ENCODE data around the gene NDFIP2.

Gene NDFIP2

GRCh38 chr13:79497064-79497463, 16.1 kb downstream of the NDFIP2 start:
- DNase-seq (ENCODE audit: low read depth): no peak

GRCh38 chr13:79497852-79498251, 16.9 kb downstream of the NDFIP2 start:
- DNase-seq (ENCODE audit: low read depth): no peak

GRCh38 chr13:79500829-79501228, 19.9 kb downstream of the NDFIP2 start:
- DNase-seq (ENCODE audit: low read depth): no peak

GRCh38 chr13:79501538-79502232, 20.7 kb downstream of the NDFIP2 start:
- DNase-seq (ENCODE audit: low read depth): no peak

- DNase-seq (ENCODE audit: low read depth): no peak
These were observed 22.0 kb downstream of the NDFIP2 start for GRCh38 chr13:79502859-79503468.

- no peak for DNase-seq (ENCODE audit: low read depth)
These were observed 22.6 kb downstream of the NDFIP2 start for GRCh38 chr13:79503473-79504017.

- DNase-seq (ENCODE audit: low read depth): no peak
These were observed 27.4 kb downstream of the NDFIP2 start for GRCh38 chr13:79508224-79508961.

- DNase-seq (ENCODE audit: low read depth): no peak
These were observed 30.7 kb downstream of the NDFIP2 start for GRCh38 chr13:79511611-79512010.

GRCh38 chr13:79512950-79513349, 32.0 kb downstream of the NDFIP2 start:
- no peak for DNase-seq (ENCODE audit: low read depth)

- DNase-seq (ENCODE audit: low read depth): no peak
These were observed 35.6 kb downstream of the NDFIP2 start for GRCh38 chr13:79516595-79516994.

GRCh38 chr13:79519255-79519654, 38.3 kb downstream of the NDFIP2 start:
- no peak for DNase-seq (ENCODE audit: low read depth)

GRCh38 chr13:79522583-79522982, 41.6 kb downstream of the NDFIP2 start:
- no peak for DNase-seq (ENCODE audit: low read depth)

- no peak for DNase-seq (ENCODE audit: low read depth)
These were observed 44.3 kb downstream of the NDFIP2 start for GRCh38 chr13:79525064-79525857.

- DNase-seq (ENCODE audit: low read depth): no peak
These were observed 46.7 kb downstream of the NDFIP2 start for GRCh38 chr13:79527698-79528097.

GRCh38 chr13:79528356-79528755, 47.4 kb downstream of the NDFIP2 start:
- DNase-seq (ENCODE audit: low read depth): no peak

GRCh38 chr13:79528759-79529191, 47.8 kb downstream of the NDFIP2 start:
- DNase-seq (ENCODE audit: low read depth): no peak

- DNase-seq (ENCODE audit: low read depth): no peak
These were observed 48.9 kb downstream of the NDFIP2 start for GRCh38 chr13:79529817-79530216.

- DNase-seq (ENCODE audit: low read depth): no peak
These were observed 49.3 kb downstream of the NDFIP2 start for GRCh38 chr13:79530270-79530669.

GRCh38 chr13:79531542-79532254, 50.7 kb downstream of the NDFIP2 start:
- DNase-seq (ENCODE audit: low read depth): no peak

- DNase-seq (ENCODE audit: low read depth): no peak
These were observed 51.6 kb downstream of the NDFIP2 start for GRCh38 chr13:79532576-79532975.

- DNase-seq (ENCODE audit: low read depth): no peak
These were observed 52.9 kb downstream of the NDFIP2 start for GRCh38 chr13:79533781-79534400.
